ENCODE measurements around the gene VMAC.
"Not testable (repeated sequence)": the region's sequence is repeated elsewhere in the genome, so short reads cannot be mapped to it uniquely, and the experiment has no call there.

The VMAC gene

DNA sequence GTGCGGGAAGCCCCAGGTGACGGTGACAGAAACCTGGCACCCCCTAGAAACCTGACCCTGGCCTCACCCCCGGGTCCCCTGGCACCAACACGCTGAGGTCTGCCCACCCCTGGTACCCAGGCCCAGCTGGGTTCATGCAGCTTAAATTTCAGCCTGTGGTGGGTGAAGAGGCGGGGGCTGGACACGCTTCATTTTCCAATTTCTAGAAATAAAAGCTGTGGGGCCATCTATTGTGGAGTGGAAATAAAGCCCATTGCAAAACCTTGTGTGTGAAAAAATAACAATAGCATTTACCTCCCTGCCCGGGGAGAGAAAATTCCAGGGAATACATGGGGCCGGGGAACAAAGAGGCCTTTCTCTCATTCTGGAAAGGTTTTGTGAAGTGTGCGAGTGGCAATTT is 26.8 kb upstream of the VMAC start:
- Mint-ChIP-seq H3K36me3 (ENCODE audit: low read depth) (no peaks in the 10 kb centered on the region), H3K4me1 (ENCODE audit: low read depth) (no peaks in the 10 kb centered on the region), H3K4me3 (no peak overlapping the region), H3K27me3 (peaks cover 26% of the 10 kb centered on the region), H3K27ac (no peak overlapping the region), H3K9me3 (no peaks in the 10 kb centered on the region)
- no peak for DNase-seq

DNA sequence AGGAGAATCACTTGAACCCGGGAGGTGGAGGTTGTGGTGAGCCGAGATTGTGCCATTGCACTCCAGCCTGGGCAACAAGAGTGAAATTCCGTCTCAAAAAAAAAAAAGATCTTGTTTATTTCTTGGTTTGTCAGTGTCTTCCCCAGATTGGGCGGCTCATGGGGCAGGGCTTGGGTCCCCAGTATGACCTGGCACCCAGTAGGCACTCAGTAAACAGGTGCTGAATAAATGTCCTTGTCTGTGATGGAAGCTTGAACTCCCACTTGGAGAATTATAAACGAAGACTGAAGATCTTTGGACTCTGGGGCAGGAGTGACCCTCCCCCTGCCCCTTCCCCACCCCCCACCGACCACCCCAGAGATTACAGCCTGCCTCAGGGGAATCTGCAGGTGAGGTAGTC is 24.5 kb upstream of the VMAC start:
- no peaks in the 10 kb centered on the region for H3K36me3 Mint-ChIP-seq (ENCODE audit: low read depth)
- no peak for DNase-seq
- no peaks in the 10 kb centered on the region for H3K4me1 Mint-ChIP-seq (ENCODE audit: low read depth)
- peaks cover 26% of the 10 kb centered on the region for H3K27me3 Mint-ChIP-seq
- H3K9me3 Mint-ChIP-seq: no peaks in the 10 kb centered on the region
- no peak overlapping the region for H3K27ac Mint-ChIP-seq
- H3K4me3 Mint-ChIP-seq: no peak overlapping the region

DNA sequence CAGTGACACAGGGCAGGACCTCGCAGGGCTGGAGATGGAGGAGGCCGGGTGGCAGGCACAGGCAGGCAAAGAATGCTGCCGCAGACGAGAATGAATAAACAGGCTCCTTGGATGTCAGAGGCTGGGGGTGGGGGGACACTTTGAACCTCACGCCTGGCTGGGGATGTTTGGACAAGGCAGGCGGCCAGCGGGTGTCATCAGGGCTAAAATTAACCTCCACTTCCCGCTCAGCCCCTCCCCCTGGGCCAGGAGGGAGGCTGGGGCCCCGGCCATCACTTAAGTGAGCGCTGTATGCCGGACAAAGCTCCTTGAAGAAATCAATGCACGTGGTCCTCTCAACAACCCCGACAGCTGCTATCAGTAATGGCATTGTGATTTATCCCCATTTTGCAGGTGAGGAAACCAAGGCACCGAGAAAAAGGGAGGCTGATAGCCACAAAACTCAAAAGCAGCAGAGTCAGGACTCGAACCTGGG is 24.0 kb upstream of the VMAC start:
- Mint-ChIP-seq H3K27me3 (peaks cover 30% of the 10 kb centered on the region), H3K36me3 (ENCODE audit: low read depth) (no peaks in the 10 kb centered on the region), H3K4me3 (no peak overlapping the region), H3K9me3 (no peaks in the 10 kb centered on the region), H3K4me1 (ENCODE audit: low read depth) (no peaks in the 10 kb centered on the region), H3K27ac (no peak overlapping the region)
- no peak for DNase-seq

DNA sequence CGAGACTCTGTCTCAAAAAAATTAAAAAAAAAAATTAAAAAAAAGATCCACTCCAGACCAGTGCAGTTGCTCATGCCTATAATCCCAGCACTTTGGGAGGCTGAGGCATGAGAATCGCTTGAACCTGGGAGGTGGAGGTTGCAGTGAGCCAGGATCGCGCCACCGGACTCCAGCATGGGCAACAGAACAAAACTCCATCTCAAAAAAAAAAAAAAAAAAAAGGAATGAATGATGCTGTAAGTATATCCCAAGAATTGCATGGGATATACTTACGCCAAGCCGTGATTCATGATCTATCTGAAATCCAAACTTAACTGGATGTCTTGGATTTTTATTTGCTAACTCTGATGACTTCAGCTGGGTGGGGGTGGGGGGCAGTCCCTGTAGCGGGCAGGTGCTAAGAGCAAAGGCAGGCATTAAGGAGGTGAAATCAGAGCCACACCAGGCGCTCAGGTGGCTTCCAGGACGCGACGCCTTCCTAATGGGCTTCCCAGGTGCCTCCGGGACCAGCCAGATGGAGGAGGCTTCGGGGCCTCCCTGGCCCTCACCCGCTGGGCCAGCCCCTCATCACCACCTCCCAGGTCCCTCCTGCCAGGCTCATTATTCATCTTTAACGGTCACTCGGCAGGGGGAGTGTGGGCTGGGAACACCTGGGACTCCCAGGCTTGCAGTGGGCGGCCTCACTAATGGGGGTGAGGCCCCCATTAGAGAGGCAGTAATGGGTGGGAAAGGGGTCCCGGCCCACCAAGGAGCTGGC is 23.0 kb upstream of the VMAC start:
- H3K4me1 Mint-ChIP-seq (ENCODE audit: low read depth): no peaks in the 10 kb centered on the region
- H3K27me3 Mint-ChIP-seq: peaks cover 31% of the 10 kb centered on the region
- H3K27ac Mint-ChIP-seq: no peak overlapping the region
- H3K36me3 Mint-ChIP-seq (ENCODE audit: low read depth): no peaks in the 10 kb centered on the region
- no peaks in the 10 kb centered on the region for H3K9me3 Mint-ChIP-seq
- DNase-seq: no peak
- no peak overlapping the region for H3K4me3 Mint-ChIP-seq

DNA sequence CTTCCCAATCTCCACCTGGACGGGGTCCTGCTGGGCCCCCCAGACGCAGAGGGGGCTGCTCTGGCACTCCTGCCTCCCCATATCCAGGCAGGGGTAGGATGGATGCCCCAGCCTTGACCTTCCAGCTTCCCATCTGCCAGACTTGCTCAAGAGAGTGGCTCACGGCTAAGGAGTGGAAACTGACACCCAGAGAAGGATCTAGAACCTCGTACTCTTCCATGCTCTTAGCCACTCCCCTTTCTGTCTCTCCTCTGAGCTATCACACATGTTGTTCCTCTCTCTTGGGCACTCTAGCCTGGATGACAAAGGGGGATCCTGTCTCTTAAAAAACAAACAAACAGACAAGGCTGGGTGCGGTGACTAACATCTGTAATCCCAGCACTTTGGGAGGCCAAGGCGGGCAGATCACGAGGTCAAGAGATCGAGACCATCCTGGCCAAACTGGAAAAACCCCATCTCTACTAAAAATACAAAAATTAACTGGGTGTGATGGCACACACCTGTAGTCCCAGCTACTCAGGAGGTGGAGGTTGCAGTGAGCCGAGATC is 22.2 kb upstream of the VMAC start:
- Mint-ChIP-seq H3K4me3 (no peak overlapping the region), H3K9me3 (no peaks in the 10 kb centered on the region), H3K27ac (no peak overlapping the region), H3K27me3 (peaks cover 29% of the 10 kb centered on the region), H3K4me1 (ENCODE audit: low read depth) (no peaks in the 10 kb centered on the region), H3K36me3 (ENCODE audit: low read depth) (no peaks in the 10 kb centered on the region)
- DNase-seq: no peak

DNA sequence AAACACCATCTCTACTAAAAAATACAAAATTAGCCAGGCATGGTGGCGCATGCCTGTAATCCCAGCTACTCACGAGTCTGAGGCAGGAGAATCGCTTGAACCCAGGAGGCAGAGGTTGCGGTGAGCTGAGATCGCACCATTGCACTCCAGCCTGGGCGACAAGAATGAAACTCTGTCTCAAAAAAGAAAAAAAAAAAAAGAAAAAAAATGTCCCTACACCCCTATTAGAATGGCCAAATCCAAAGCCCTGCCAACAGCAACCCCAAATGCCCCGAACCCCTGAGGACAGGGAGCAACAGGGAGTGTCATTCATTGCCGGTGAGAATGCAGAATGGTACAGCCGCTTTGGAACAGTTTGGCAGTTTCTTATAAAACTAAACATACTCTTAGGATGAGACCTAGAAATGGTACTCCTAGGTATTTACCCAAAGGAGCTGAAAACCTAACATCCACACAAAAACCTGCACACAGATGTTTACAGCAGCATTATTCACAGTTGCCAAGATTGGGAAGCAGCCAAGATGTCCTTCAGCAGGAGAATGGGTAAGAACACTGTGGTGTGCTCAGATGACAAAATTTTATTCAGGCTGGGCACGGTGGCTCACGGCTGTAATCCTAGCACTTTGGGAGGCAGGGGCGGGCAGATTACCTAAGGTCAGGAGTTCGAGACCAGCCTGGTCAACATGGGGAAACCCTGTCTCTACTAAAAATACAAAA is 21.4 kb upstream of the VMAC start:
- not testable (repeated sequence) for H3K9me3 Mint-ChIP-seq; H3K4me1 Mint-ChIP-seq (ENCODE audit: low read depth); DNase-seq; H3K36me3 Mint-ChIP-seq (ENCODE audit: low read depth); H3K27ac Mint-ChIP-seq; H3K4me3 Mint-ChIP-seq
- H3K27me3 Mint-ChIP-seq: peaks cover 28% of the 10 kb centered on the region

DNA sequence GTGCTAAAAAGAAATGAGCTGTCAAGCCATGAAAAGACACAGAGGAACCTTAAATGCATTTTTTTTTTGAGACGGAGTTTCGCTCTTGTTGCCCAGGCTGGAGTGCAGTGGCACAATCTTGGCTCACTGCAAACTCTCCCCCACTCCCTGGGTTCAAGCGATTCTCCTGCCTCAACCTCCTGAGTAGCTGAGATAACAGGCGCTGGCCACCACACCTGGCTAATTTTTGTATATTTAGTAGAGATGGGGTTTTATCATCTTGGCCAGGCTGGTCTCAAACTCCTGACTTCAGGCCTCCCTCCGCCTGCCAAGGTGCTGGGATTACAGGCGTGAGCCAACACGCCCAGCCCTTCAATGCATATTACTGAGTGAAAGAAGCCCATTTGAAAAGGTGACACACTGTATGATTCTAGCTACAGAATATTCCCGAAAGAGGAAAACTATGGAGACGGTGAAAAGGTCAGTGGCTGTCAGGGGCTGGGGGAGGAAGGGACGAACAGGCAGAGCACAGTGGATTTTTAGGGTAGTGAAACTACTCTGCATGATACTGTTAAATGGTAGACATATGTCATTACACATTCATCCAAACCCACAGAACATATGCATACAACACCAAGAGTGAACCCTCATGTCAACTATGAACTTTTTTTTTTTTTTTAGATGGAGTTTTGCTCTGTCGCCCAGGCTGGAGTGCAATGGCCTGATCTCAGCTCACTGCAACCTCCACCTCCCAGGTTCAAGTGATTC is 20.4 kb upstream of the VMAC start:
- H3K27me3 Mint-ChIP-seq: peaks cover 24% of the 10 kb centered on the region

DNA sequence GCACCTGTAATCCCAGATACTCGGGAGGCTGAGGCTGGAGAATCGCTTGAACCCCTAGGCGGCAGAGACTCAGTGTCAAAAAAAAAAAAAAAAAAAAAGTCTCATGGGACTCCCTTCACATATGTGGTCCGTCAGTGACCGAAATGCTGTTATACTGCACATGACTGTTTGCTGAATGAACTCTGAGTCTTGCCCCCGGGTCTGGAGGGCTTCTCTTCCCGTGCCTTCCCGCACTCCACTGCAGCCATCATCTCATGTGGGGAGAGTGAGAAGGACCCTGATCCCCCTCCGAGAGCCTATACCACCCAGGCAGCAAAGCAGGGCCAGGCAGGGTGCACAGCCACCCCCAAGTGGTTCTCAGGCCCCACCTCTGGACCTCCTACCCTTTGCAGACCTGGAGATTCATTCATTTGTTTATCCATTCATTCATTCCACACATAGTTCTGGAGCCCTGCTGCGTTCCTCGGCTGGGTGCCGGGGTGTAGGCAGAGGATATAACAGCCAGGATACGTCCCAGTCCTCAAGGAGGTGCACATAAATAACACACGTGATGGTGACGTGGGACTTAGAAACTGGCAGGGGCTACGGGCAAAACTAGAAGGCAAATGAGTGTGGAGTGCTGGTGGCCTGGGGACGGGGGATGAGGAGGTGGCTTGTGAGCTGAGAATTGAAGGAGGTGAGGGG is 15.2 kb upstream of the VMAC start:
- no peak overlapping the region for H3K27ac Mint-ChIP-seq
- no peak for DNase-seq

More for the DNA sequence above, 20.4 kb upstream of the VMAC start:
- H3K36me3 Mint-ChIP-seq (ENCODE audit: low read depth); DNase-seq; H3K4me3 Mint-ChIP-seq; H3K27ac Mint-ChIP-seq; H3K4me1 Mint-ChIP-seq (ENCODE audit: low read depth); H3K9me3 Mint-ChIP-seq: not testable (repeated sequence)

DNA sequence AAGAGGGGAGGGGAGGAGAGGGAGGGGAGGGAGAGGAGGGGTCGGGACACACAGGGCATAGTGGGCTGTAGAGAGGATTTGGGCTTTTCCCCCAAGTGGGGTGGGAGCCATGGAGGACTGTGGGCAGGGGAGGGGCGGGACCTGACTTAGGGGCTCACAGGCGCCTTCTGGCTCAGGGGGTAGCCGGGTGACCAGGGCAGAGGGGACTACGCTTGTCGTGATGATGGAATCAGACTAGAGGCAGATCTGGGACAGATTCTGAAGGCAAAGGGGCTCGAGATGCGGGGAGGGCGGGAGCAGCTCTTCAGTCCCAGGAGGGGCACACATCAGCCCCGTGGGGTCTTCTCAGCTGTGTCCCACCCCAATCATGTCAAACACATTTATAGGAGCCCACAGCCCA is 14.6 kb upstream of the VMAC start:
- Mint-ChIP-seq H3K4me3 (no peak overlapping the region), H3K9me3 (no peaks in the 10 kb centered on the region), H3K36me3 (ENCODE audit: low read depth) (peaks cover 11% of the 10 kb centered on the region), H3K4me1 (ENCODE audit: low read depth) (peaks cover 3% of the 10 kb centered on the region), H3K27ac (no peak overlapping the region), H3K27me3 (peaks cover 31% of the 10 kb centered on the region)
- no peak for DNase-seq

More for the DNA sequence above, 15.2 kb upstream of the VMAC start:
- peaks cover 31% of the 10 kb centered on the region for H3K27me3 Mint-ChIP-seq
- H3K36me3 Mint-ChIP-seq (ENCODE audit: low read depth): peaks cover 4% of the 10 kb centered on the region
- peaks cover 3% of the 10 kb centered on the region for H3K4me1 Mint-ChIP-seq (ENCODE audit: low read depth)
- no peaks in the 10 kb centered on the region for H3K9me3 Mint-ChIP-seq
- no peak overlapping the region for H3K4me3 Mint-ChIP-seq

DNA sequence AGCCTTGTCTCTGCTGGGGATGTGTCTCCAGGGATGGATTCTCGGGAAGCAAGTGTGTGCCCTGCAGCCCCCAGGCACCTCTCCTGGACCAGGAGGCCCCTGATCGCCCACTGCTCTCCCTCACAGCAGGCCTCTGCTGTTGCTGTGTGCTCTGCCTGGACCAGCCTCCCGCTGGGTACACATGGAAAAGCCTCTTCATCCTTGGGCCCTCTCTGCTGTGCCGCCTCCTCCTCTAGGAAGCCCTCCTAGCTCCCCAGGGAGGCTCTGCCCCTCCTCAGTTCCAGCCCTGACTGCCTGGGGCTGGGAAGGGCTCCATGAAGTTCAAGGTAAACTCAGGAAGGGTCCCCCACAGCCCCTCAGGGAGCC is 13.1 kb upstream of the VMAC start:
- Mint-ChIP-seq H3K36me3 (ENCODE audit: low read depth) (peaks cover 23% of the 10 kb centered on the region), H3K27ac (no peak overlapping the region), H3K27me3 (peaks cover 27% of the 10 kb centered on the region), H3K9me3 (no peaks in the 10 kb centered on the region), H3K4me1 (ENCODE audit: low read depth) (peaks cover 3% of the 10 kb centered on the region), H3K4me3 (no peak overlapping the region)
- DNase-seq: no peak

DNA sequence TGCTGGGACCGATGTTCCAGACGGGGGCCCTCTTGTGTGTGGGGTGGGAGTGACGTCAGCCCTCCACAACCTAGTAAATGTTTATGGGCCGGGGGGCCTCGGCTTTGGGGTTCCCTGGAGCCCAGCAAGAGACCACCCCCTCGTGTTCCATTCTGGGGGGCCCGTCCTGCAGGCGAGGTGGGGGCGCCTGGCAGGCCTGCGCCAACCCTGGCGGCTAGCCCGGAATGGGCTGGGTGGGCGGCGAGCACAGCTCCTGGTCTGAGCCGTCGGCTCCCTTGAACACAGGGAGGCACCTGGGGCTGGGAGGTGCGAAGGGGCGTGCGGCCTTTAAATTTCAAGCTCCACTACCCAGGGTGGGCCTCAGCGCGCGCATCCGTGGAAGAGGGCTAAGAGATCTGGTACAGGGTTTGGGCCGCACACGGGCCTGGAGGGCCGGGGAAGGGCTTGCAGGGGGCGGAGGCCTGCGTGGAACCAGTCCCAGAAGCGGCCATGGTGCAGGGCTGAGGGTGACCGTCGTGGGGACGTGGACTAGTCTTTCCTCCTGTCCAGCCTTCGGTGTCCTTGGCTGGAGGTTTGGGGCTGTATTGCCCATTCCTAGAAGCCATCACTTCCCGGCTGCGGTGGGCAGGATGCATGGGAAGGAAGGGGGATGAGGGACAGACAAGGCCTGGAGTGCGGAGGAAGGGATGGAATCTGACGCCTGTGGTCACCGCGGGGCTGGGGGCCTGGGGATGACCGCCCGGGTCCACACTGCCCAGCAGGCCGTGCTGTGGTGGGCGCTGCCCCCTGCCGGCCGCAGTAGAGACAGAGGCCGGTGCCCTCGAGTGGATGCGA is 12.5 kb upstream of the VMAC start:
- DNase-seq: peak; percentile 55
- peaks cover 24% of the 10 kb centered on the region for H3K27me3 Mint-ChIP-seq
- H3K9me3 Mint-ChIP-seq: no peaks in the 10 kb centered on the region
- H3K36me3 Mint-ChIP-seq (ENCODE audit: low read depth): peaks cover 28% of the 10 kb centered on the region
- H3K4me3 Mint-ChIP-seq: no peak overlapping the region
- H3K27ac Mint-ChIP-seq: no peak overlapping the region
- H3K4me1 Mint-ChIP-seq (ENCODE audit: low read depth): peaks cover 3% of the 10 kb centered on the region

DNA sequence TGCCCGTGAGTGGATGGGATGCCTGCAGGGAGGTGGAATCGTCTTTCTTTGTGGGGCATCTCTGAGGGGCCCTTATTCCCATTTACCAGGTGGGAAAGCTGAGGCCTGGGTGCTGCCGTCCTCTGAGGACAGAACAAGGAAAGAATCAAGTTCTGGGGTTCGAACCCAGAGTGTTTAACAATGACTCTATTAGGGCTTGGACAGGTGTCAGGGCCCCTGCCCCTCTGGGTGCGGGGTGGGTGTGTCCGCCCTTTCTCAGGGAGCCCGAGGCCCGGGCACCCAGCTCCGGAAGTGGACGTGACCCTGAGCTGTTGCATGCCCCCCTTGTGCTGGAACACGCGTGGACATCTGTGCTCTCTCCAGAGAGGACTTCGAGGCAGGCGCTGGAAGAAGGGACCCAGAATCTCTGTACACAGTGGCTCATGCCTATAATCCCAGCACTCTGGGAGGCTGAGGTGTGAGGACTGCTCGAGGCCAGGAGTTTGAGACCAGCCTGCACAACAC is 11.8 kb upstream of the VMAC start:
- Mint-ChIP-seq H3K4me1 (ENCODE audit: low read depth) (peaks cover 3% of the 10 kb centered on the region), H3K27me3 (peaks cover 24% of the 10 kb centered on the region), H3K4me3 (no peak overlapping the region), H3K9me3 (no peaks in the 10 kb centered on the region), H3K36me3 (ENCODE audit: low read depth) (peaks cover 30% of the 10 kb centered on the region), H3K27ac (no peak overlapping the region)
- DNase-seq: no peak

DNA sequence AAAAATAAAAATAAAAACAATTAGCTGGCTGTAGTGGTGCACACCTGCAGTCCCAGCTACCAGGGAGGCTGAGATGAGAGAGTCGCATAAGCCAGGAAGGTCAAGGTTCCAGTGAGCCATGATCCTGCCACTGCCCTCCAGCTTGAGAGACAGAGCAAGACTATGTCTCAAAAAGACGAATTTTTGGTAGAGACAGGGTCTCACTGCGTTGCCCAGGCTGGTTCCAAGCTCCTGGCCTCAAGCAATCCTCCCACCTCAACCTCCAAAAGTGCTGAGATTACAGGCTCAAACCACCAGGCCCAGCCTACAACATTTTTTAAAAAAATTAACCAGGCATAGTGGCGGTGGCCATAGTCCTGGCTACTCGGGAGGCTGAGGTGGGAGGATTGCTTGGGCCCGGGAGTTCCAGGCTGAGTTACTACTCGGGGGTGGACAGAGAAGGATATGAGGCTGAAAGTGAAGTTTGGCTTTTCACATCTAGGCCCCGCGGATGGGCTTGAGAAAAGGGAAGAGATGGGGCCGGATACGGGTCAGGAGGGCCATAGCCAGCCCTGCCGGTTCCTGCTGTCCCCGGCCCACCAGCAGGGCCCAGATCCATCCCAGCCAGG is 11.3 kb upstream of the VMAC start:
- Mint-ChIP-seq H3K27me3 (peaks cover 22% of the 10 kb centered on the region), H3K27ac (no peak overlapping the region), H3K36me3 (ENCODE audit: low read depth) (peaks cover 34% of the 10 kb centered on the region), H3K9me3 (no peaks in the 10 kb centered on the region), H3K4me1 (ENCODE audit: low read depth) (peaks cover 3% of the 10 kb centered on the region), H3K4me3 (no peak overlapping the region)
- no peak for DNase-seq
